Endothelial cell of umbilical vein (primary cell): Measurements from ENCODE around the gene ZFR2.

ENCODE experiments used
- EZH2 ChIP-seq: IDR thresholded peaks from 2 replicates; pipeline ENCODE4 v1.6.1; 2012; ENCODE audit warnings: borderline replicate concordance, low read depth, mild to moderate bottlenecking, moderate library complexity, low read length, inconsistent platforms; ENCODE audit not compliant: severe bottlenecking
- POLR2A ChIP-seq: IDR thresholded peaks from 2 replicates; pipeline ENCODE4 v1.6.1; 2012; ENCODE audit warnings: low read depth, mild to moderate bottlenecking, control low read depth, low read length
- POLR2AphosphoS5 ChIP-seq: IDR thresholded peaks from 2 replicates; pipeline ENCODE4 v1.6.1; 2012; ENCODE audit warnings: low read depth, mild to moderate bottlenecking, control low read depth, low read length, moderate library complexity; ENCODE audit not compliant: insufficient read depth
- TF ChIP-seq, protein P1 (sequence below), 2 donors: IDR thresholded peaks; 1 replicate in 1 of 2; 2 replicates in 1 of 2; pipeline ENCODE4 v1.5.1; 2011; ENCODE audit warnings: low read length in 2 of 2, mild to moderate bottlenecking in 2 of 2, moderate library complexity in 2 of 2, control low read depth in 1 of 2, inconsistent platforms in 1 of 2, low read depth in 1 of 2; ENCODE audit not compliant: insufficient read depth in 1 of 2; ENCODE audit errors: extremely low read depth in 1 of 2
- TF ChIP-seq, protein P2 (sequence below): IDR thresholded peaks from 2 replicates; pipeline ENCODE4 v1.6.1; 2011; ENCODE audit not compliant: insufficient read depth, insufficient read length

DNA sequence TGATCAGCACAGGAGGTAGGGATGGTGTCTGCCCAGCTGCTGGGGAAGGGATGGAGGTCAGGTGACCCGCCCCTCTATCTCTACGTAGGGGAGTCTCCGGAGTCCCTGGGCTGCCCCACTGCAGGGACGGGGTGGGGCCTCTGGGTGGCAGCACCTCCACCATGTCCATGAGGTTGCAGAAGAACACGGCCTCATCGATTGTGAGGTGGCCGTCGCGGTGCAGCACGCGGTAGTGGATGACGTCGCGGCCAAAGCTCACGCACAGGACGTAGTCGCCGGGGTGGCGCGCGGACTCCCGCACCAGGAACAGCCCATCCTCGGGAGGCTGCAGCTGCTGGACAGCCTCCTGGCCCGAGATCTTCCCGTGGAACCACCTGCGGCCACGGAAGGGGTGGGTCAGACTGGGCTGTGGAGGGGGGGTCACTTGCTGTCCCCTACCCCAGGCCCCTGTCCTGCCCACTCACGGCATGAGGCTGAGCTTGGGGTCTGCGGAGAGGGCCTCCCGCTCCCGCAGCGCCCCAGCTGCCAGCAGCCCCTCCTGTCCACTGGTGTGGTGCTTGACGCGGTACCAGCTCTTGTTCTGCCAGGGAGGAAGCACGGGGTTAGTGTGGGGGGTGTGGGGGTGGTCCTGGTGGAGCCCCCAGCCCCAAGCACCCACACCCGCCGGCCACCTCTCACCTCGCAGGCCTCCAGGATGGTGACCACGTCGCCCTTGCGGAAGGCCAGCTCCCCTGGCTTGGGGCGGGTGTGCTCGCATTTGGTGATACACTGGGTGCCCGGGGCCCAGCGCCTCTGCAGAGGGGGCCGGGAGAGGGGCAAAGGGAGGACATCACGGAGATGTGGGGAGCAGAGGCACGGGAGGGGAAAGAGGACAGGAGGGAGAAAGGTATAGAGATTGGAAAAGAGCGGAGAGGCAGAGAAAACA, 84.9 kb downstream of the ZFR2 start:
- TF ChIP-seq, protein P1, sequence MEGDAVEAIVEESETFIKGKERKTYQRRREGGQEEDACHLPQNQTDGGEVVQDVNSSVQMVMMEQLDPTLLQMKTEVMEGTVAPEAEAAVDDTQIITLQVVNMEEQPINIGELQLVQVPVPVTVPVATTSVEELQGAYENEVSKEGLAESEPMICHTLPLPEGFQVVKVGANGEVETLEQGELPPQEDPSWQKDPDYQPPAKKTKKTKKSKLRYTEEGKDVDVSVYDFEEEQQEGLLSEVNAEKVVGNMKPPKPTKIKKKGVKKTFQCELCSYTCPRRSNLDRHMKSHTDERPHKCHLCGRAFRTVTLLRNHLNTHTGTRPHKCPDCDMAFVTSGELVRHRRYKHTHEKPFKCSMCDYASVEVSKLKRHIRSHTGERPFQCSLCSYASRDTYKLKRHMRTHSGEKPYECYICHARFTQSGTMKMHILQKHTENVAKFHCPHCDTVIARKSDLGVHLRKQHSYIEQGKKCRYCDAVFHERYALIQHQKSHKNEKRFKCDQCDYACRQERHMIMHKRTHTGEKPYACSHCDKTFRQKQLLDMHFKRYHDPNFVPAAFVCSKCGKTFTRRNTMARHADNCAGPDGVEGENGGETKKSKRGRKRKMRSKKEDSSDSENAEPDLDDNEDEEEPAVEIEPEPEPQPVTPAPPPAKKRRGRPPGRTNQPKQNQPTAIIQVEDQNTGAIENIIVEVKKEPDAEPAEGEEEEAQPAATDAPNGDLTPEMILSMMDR (IDR thresholded peaks at IDR 0.05; ENCODE audit: extremely low read depth in 1 of 2, insufficient read depth in 1 of 2, low read depth in 1 of 2, low read length in 2 of 2) = peak in 1 of 2 donors; percentile 4
- TF ChIP-seq EZH2 (no peak), POLR2AphosphoS5 (no peak), POLR2A (no peak)
- TF ChIP-seq, protein P2, sequence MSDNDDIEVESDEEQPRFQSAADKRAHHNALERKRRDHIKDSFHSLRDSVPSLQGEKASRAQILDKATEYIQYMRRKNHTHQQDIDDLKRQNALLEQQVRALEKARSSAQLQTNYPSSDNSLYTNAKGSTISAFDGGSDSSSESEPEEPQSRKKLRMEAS = no peak
